GM18526 (cell line): ENCODE data around the gene TIPRL.

Source experiments
- POLR2A ChIP-seq: IDR thresholded peaks from 3 replicates; pipeline ENCODE4 v1.6.1; 2011; ENCODE audit not compliant: insufficient read length; ENCODE audit errors: extremely low read depth

The TIPRL gene

DNA sequence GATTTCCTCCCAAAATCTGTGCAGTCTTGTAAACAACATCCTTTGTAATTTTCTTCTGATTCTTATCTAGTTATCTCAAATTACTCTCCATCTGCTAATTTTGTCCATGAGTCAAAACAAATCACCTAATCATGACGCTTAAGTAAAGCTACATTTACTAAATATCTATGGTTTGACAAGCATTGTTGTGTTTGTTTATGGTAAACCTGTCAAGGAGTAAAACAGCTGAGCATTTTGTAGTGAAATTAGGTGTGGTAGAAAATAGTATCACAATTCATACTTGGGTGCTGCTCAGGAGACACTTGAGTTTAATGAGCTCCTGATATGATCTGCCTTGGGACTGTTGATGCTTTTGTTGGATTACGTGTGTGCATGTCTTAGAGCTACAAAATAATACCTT lies 11.6 kb downstream of the TIPRL start:
- TF ChIP-seq POLR2A: no peak

DNA sequence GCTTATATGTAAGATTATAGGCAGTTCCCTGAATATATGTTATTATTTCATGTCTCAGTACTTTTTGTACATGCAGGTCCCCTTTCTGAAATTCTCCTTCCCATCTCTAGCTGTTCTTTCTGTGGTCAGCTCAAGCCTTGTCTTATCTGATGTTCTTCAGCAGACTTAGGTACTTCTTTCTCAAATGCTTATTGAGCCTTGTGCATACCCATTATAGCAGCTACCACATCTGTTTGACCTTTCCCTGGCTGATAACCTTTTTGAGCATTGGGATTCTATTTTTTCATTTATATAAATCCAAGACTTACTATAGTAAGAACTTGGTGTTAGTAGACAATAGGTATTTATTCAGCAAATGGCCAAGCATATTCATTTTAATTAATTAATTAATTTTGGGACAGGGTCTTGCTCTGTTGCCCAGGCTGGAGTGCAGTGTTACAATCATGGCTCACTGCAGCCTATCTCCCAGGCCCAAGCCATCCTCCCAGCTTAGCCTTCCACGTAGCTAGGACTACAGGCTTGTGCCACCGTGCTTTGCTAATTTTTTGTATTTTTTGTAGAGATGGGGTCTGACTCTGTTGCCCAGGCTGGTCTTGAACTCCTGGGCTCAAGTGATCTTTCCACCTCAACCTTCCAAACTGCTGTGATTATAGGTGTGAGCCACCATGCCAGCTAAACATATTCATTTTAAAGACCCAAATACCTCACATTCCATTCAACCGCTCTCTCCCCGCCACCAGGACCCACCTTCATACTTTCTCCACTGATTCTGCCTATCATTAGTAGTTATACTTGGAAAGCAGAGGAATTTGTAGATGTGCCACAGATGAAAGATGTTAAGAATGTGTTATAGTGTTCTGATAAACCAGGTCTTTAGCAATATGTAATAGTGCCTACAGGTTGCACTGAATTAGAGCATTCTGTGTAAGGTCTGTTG lies 16.7 kb downstream of the TIPRL start:
- no peak for TF ChIP-seq POLR2A

DNA sequence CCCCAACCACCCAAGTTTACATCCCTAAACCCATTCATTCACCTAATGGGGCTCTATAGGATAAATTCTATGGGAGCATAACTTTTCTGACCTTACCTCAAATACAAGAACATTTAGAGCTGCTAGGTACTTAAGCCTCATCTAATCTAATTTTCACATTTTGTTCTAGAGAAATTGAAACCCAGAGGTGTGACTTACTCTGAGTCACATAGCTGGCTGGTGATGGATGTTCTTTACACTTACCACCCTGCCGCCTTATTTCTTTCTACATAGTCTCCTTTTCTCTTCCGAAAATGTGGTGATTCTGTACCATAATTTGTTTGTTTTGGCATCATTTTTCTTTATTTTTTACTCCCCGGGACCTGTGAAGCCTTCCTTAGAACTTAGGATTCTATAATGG lies 20.3 kb downstream of the TIPRL start:
- no peak for TF ChIP-seq POLR2A

DNA sequence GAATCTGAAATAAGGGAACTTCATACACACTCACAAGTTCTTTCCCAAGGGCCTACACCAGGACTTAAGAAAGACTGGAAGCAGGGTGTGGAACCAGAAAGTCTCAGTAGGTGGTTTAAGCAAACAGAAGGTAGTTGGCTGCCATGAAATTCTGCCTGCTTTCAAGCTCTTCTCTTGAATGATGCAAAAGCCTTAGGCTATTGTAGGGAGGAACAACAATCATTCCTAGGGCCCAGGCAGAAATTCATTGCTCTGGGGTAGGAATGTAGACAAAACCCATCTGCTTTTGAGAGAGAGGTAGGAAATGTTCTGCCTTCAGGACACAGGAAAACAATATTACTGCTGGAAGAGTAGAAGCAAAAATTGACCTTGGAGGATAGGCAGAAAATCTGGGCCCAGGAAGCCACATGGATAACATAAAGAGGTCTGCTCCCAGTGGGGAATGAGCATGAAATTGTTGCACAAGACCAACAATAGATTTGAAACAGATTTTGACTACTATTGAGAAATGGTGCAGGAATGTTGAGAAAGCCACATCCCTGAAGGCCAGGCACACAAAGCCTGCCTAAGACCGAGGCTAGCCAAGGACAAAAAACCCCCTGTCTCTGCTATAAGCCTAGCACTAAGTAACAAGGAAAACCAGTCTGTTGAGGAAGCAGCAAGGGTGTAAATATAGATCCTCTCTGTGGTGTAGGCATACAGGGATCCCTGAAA lies 24.3 kb downstream of the TIPRL start:
- TF ChIP-seq POLR2A: no peak

DNA sequence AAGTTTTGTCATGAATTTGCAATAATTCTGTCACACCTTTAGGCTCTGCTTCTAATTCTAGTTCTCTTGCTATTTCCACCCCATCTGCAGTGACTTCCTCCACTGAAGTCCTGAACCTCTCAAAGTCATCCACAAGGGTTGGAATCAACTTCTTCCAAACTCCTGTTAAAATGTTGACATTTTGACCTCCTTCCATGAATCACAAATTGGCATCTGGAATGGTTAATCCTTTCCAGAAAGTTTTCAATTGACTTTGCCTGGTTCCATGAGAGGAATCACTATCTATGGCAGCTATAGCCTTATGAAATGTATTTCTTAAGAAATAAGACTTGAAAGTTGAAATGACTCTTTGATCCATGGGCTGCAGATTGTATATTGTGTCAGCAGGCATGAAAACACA lies 27.3 kb downstream of the TIPRL start:
- no peak for TF ChIP-seq POLR2A

DNA sequence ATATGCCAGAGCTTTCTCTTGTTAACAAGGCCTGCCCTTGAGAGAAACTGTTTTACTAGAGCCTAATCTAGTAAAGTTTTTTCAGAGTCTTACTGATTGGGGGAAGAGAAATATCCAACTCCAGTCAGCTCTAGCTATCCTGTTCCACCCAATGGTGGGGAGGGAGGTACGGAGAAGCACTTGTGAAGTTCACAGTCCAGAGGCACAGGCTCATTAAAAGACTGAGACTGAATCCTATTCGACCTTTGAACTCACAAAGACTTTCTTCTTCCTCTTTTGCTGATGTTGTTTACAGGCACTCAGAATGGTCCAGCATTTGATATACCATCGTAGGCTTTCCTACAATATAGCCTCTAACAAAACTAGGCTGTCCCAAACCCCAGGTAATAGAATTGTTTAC lies 31.6 kb downstream of the TIPRL start:
- TF ChIP-seq POLR2A: no peak

DNA sequence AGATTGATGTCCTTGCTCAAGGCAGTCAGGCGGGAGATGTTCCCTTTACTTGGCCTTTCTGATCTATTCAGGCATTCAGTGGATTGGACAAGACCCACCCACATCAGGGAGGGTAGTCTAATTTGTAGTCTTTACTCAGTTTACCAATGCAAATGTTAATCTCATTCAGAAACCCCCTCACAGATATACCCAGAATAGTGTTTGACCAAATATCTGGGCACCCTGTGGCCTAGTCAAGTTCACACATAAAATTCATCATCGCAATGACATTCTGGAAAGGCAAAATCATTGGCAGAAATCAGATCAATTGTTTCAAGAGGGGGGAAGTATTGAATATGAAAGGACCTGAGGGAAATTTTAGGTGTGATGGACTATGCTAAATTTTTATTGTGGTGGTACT lies 34.6 kb downstream of the TIPRL start:
- TF ChIP-seq POLR2A: no peak

DNA sequence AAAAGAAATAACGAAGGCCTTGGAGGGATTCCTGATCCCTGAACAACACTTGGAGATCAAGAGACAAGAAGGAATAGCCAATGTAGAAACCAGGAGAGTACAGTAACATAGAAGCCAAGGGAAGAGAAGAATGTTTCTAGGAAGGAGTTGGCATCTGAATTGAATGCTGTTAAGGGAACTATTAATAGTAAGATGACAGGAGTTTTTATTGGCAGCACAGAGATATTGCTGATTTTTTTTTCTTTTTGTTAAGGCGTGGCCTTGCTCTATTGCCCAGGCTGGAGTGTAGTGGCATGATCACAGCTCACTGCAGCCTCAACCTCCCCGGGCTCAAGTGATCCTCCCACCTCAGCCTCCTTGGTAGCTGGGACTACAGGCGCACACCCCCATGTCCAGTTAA lies 37.4 kb downstream of the TIPRL start:
- TF ChIP-seq POLR2A: no peak

DNA sequence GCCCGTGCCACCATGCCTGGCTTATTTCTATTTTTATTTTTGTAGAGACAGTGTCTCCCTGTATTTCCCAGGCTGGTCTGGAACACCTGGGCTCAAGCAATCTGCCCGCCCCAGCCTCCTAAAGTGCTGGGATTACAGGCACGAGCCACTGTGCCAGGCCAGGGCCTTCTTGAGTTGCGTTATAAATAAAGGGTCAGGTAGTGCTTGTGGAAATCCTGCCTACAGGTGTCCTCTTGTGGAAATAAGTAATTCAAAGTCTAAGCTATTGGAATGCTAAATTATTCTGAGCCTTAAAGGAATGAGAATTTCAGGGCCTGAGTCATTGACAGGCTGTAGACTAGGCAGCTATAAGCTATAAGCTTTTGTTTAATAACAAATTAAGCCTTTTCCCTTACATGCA lies 38.9 kb downstream of the TIPRL start:
- TF ChIP-seq POLR2A: no peak

DNA sequence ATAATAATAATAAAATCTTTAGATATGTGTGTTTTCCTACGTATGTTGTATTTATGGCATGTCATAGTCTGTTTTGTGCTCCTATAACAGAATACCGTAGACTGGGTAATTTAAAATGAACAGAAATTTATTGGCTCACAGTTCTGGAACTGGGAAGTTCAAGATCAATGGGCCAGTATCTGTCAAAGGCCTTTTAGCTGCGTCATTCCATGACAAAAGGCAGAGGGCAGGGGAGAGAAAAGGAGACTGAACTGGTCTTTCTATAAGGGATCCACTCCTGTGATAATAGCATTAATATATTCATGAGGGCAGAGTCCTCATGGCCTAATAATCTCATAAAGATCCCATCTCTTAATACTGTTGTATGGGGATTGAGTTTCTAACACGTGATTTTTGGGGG lies 39.9 kb downstream of the TIPRL start:
- TF ChIP-seq POLR2A: no peak

DNA sequence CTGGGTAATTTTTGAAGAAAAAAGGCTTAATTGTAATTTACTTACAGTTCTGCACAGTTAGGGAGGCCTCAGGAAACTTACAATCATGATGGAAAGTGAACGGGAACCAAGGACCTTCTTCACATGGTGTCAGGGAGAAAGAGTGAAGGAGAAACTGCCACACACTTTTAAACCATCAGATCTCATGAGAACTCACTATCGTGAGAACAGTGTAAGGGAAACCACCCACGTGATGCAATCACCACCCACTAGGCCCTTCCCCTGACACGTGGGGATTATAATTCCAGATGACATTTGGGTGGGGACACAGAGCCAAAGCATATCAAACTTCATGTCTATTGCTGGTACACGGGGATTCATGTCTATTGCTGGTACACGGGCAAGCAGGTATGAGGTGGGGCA lies 41.7 kb downstream of the TIPRL start:
- no peak for TF ChIP-seq POLR2A

DNA sequence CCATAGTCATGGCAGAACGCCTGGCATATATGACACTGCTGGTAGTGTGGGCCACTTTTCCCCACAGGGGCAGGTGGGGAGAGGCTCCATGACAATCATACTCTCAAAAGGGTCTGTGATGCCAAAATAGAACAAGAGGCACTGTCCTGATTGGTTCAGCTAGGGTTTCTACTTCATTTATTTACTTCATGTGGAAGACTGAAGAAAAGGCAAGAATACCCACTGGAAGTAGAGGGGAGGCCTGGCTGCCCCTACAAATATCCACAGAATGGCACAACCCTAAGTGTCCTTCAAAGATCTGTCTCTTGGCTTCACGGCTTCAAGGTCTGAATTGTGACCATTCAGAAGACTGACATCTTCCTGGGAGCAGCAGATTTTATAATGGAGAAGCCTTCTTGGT lies 42.5 kb downstream of the TIPRL start:
- no peak for TF ChIP-seq POLR2A

DNA sequence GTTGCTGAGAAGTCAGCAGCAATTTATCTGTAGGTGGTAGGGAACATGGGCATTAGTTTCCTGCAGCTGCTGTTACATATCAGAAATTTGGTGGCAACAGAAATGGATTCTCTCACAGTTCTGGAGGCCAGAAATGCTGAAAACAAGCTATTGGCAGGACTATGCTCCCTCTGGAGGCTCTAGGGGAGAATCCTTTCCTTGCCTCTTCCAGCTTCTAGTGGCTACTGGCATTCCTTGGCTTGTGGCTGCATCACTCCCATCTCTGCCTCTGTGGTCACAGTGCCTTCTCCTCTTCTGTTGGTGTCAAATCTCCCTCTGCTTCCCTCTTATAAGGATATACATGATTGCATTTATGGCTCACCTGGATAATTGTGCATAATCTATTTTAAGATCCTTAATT lies 44.5 kb downstream of the TIPRL start:
- no peak for TF ChIP-seq POLR2A

DNA sequence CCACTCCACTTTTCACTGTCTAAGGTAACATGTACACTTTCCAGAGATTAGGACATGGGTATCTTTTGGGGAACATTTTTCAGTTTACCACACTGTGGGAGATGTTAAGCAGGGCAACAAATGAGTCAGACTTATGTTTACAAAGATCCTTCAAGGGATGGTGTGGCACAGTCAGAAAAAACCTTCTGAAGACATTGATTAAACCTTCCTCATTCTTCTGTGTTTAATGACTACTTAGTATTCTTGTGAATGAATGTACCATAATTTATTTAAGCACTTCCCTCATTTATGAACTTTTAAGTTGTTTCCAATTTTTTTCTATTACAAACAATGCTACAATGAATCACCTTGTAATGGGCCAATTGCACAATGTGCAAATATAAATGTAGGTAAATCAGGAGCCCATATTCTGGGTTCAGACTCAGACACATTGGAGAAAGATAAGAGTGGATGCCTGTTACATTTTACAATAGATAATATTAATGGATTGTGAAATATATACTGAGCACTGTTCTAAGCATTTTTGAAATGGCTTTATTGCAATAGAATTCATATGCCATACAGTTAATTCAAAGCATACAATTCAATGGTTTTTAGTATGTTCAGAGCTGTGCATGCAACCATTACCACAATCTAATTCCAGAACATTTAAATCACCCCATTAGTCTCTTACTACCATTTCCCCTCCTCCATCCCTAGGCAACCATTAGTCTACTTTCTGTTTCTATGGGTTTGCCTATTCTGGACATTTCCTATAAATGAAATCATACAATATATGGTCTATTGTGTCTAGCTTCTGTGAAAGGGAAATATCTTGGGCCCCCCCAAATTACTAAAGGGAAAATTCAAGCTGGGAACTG lies 45.1 kb downstream of the TIPRL start:
- TF ChIP-seq POLR2A: no peak

DNA sequence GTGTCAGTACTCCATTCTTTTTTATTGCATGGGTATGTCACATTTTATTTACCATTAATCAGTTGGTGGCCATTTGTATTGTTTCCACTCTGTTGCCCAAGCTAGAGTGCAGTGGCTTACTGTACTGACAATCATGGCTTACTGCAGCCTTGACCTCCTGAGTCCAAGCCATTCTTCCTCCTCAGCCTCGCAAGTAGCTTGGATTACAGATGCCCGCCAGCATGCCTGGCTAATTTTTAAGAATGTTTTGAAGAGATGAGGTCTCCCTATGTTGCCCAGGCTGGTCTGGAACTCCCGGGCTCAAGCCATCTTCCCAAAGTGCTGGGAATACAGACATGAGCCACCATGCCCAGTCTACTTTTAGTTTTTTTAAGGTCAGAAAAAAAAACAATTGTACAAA lies 46.2 kb downstream of the TIPRL start:
- no peak for TF ChIP-seq POLR2A
